Activated CD4-positive, CD25-positive, alpha-beta regulatory T cell treated with anti-CD3 and anti-CD28 coated beads, Interleukin-2, amount 50 U/mL, for 72 hours (primary cell): ENCODE results near the gene PRDM8.
A peak's percentile ranks its signal among the peaks of the same experiment; 100 is the strongest.
"Not testable (repeated sequence)": the region's sequence is repeated elsewhere in the genome, so short reads cannot be mapped to it uniquely, and the experiment has no call there.

Experiments used
- DNase-seq: peaks from one replicate; pipeline ENCODE4 v3.0.0; 2021

Gene PRDM8

GRCh38 chr4:80196922-80197573, at the start of gene PRDM8:
Gene PRDM8 (plus strand): TSS chr4:80197503. CDS start chr4:80200081, 2,578 bp downstream.
- DNase-seq = no peak

- no peak for DNase-seq
These were observed 46.7 kb upstream of the PRDM8 start for GRCh38 chr4:80150387-80151180.

- no peak for DNase-seq
These were observed 45.3 kb upstream of the PRDM8 start for GRCh38 chr4:80151981-80152380.

- no peak for DNase-seq
These were observed 43.3 kb upstream of the PRDM8 start for GRCh38 chr4:80153874-80154544.

GRCh38 chr4:80154545-80154933, 42.8 kb upstream of the PRDM8 start:
- DNase-seq = no peak

GRCh38 chr4:80155316-80155982, 41.9 kb upstream of the PRDM8 start:
- no peak for DNase-seq

GRCh38 chr4:80156410-80156809, 40.9 kb upstream of the PRDM8 start:
- DNase-seq = no peak

GRCh38 chr4:80161413-80162058, 35.8 kb upstream of the PRDM8 start:
- no peak for DNase-seq

GRCh38 chr4:80162418-80162817, 34.9 kb upstream of the PRDM8 start:
- no peak for DNase-seq

- no peak for DNase-seq
These were observed 31.4 kb upstream of the PRDM8 start for GRCh38 chr4:80165855-80166254.

GRCh38 chr4:80171251-80171650, 26.1 kb upstream of the PRDM8 start:
- no peak for DNase-seq

- DNase-seq = no peak
These were observed 25.6 kb upstream of the PRDM8 start for GRCh38 chr4:80171656-80172055.

- no peak for DNase-seq
These were observed 25.1 kb upstream of the PRDM8 start for GRCh38 chr4:80172203-80172602.

GRCh38 chr4:80173401-80173800, 23.9 kb upstream of the PRDM8 start:
- DNase-seq = no peak

- no peak for DNase-seq
These were observed 23.5 kb upstream of the PRDM8 start for GRCh38 chr4:80173841-80174240.

GRCh38 chr4:80177793-80178192, 19.5 kb upstream of the PRDM8 start:
- not testable (repeated sequence) for DNase-seq

GRCh38 chr4:80178964-80179363, 18.3 kb upstream of the PRDM8 start:
- DNase-seq = no peak

GRCh38 chr4:80179637-80180161, 17.6 kb upstream of the PRDM8 start:
- no peak for DNase-seq

GRCh38 chr4:80180743-80181142, 16.6 kb upstream of the PRDM8 start:
- DNase-seq = no peak

- no peak for DNase-seq
These were observed 15.0 kb upstream of the PRDM8 start for GRCh38 chr4:80182237-80182866.

GRCh38 chr4:80183250-80184052, 13.9 kb upstream of the PRDM8 start:
- DNase-seq = peak; percentile 70
